Muscle layer of colon (tissue), 2 donors: Measurements from ENCODE around the gene TUBA4B.

Source experiments
- H3K27ac ChIP-seq: one replicate; pipeline ENCODE4 v1.7.0; 2013; ENCODE audit warnings: low read depth, mild to moderate bottlenecking, low read length, moderate library complexity
- H3K27me3 ChIP-seq, 2 donors: one replicate each; pipeline ENCODE4 v1.7.0; 2013; ENCODE audit warnings: low read length in 2 of 2, mild to moderate bottlenecking in 2 of 2; ENCODE audit not compliant: insufficient read depth in 2 of 2, control insufficient read depth in 1 of 2
- H3K36me3 ChIP-seq: one replicate; pipeline ENCODE4 v1.7.0; 2013; ENCODE audit warnings: mild to moderate bottlenecking, low read length; ENCODE audit not compliant: insufficient read depth
- H3K4me1 ChIP-seq: one replicate; pipeline ENCODE4 v1.7.0; 2013; ENCODE audit warnings: mild to moderate bottlenecking, low read length; ENCODE audit not compliant: insufficient read depth
- H3K4me3 ChIP-seq, 2 donors: one replicate each; pipeline ENCODE4 v1.7.0; 2013; ENCODE audit warnings: low read length in 2 of 2, low read depth in 1 of 2, mild to moderate bottlenecking in 1 of 2, moderate library complexity in 1 of 2
- H3K9ac ChIP-seq: one replicate; pipeline ENCODE4 v1.7.0; 2013; ENCODE audit warnings: low read length
- H3K9me3 ChIP-seq: one replicate; pipeline ENCODE4 v1.7.0; 2013; ENCODE audit warnings: mild to moderate bottlenecking, low read length
- donor health status: abdominal sarcoma.
- donor health status: Adenocarcinoma of cecum.

The TUBA4B gene

DNA sequence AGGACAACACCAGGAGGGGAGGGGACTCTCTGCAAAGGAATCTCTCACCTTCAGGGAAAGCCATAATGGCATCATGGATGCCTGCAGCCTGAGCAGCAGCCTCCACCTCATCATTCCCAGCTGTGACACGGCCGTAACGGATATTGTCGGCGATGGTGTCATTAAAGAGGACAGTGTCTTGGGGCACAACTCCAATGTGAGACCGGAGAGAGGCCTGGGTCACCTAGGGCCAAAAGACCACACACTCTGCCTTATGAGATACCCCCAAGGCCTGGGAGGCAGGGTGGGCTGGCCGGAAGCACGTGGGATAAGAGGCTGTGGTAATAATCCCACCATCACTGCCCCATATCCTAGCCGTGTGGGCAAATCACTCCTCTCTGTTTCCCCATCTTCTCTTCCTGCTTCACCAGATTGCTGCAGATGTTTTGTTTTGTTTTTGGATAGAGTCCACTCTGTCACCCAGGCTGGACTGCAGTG lies 42.1 kb upstream of the TUBA4B start:
- Histone ChIP-seq H3K4me3 (no peak overlapping the region), H3K4me1 (peaks cover 18% of the 10 kb centered on the region), H3K27me3 (no peaks in the 10 kb centered on the region), H3K9ac (no peak overlapping the region), H3K36me3 (peaks cover 62% of the 10 kb centered on the region), H3K9me3 (no peaks in the 10 kb centered on the region), H3K27ac (no peak overlapping the region)

DNA sequence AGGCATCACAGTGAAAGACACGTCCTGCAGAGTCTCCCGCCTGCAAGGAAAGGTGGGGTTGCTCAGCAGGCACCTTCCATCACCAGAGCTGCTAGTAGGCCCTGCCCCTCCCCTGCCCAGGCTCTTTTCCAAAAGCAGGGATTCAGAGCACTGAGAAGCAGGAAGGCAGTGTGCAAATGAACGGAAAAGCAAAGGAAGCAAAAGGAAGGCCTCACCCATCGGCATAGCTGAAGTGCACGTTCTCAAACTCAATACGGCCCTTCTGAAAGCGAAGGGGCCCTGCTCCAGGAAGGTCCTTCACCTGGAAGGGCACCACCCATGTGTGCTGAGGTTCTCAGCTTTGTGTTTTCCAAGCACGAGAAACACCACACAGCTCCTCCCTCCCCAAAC lies 40.0 kb upstream of the TUBA4B start:
- Histone ChIP-seq H3K4me3 (no peak overlapping the region), H3K27me3 (no peaks in the 10 kb centered on the region), H3K9ac (no peak overlapping the region), H3K36me3 (peaks cover 68% of the 10 kb centered on the region), H3K27ac (no peak overlapping the region), H3K4me1 (peaks cover 21% of the 10 kb centered on the region), H3K9me3 (no peaks in the 10 kb centered on the region)

DNA sequence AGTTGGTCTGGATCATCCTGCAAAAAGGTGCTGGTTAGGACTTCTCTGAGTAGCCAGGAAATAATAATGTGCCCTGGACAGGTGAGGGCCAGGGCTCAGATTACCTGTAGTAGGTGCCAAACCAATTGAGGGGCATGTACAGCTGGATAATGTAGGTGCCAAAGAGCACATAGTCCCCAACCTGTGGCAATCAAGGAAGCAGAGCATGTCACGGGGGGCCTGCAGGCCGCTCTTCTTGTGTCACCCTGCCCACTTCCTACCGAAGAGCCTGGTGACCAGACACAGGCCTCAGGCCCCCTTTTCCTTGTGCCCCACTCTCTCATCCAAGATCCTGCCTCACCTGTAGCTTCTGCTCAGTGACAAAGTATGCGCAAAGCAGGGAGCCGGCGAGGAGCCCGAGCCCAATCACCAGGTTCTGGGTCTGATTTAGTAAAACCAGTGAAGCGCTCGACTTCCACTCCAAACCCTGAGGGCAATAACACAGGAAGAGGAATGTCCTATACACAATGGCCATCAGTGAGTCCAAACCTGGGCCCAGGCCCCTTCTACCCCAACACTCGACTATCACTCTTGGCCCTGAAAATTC lies 39.5 kb upstream of the TUBA4B start:
- Histone ChIP-seq H3K4me1 (peaks cover 16% of the 10 kb centered on the region), H3K27ac (no peak overlapping the region), H3K27me3 (no peaks in the 10 kb centered on the region), H3K9ac (no peak overlapping the region), H3K9me3 (no peaks in the 10 kb centered on the region), H3K4me3 (no peak overlapping the region), H3K36me3 (peaks cover 63% of the 10 kb centered on the region)

DNA sequence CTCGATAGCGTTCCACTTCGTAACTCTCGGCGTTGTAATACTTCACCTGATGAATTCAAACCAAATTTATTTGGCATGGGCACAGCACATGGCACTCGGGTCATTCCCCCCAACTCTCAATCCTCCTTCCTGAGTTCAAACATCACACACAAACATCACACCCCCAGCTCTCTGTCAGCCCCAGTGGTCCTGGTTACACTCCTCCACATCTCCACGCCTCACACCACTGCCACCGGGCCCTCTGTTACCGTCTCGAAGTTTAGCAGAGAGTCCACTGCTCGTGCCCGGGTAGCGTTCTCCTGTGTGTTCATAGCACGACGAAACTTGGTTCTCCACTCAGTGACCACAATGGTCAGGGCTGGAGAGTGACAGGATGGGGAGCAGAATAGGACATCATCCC lies 38.9 kb upstream of the TUBA4B start:
- Histone ChIP-seq H3K36me3 (peaks cover 57% of the 10 kb centered on the region), H3K9ac (no peak overlapping the region), H3K9me3 (no peaks in the 10 kb centered on the region), H3K4me1 (peaks cover 18% of the 10 kb centered on the region), H3K4me3 (no peak overlapping the region), H3K27ac (no peak overlapping the region), H3K27me3 (no peaks in the 10 kb centered on the region)

DNA sequence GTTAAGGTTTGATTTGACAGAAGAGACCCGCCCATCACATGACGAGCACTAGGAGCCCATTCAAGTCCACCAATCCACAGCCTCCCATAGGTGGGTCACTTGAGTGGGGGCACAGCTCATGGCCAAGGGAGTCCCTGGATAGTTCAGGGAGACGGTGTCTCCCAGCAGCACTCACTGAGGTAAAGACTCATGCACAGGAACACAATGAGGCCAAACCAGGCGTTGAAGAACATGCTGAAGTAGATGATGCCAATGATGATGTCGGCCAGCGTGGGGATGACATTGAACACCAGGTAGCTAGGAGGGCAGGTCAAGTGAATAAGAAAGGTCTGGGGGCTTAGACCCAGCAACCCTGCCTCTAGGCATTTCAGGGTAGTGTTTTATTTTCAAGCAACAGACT lies 38.3 kb upstream of the TUBA4B start:
- no peaks in the 10 kb centered on the region for H3K9me3 ChIP-seq
- peaks cover 51% of the 10 kb centered on the region for H3K36me3 ChIP-seq
- no peak overlapping the region for H3K9ac ChIP-seq
- no peak overlapping the region for H3K27ac ChIP-seq
- H3K27me3 ChIP-seq = no peaks in the 10 kb centered on the region
- peaks cover 25% of the 10 kb centered on the region for H3K4me1 ChIP-seq
- H3K4me3 ChIP-seq = no peak overlapping the region

DNA sequence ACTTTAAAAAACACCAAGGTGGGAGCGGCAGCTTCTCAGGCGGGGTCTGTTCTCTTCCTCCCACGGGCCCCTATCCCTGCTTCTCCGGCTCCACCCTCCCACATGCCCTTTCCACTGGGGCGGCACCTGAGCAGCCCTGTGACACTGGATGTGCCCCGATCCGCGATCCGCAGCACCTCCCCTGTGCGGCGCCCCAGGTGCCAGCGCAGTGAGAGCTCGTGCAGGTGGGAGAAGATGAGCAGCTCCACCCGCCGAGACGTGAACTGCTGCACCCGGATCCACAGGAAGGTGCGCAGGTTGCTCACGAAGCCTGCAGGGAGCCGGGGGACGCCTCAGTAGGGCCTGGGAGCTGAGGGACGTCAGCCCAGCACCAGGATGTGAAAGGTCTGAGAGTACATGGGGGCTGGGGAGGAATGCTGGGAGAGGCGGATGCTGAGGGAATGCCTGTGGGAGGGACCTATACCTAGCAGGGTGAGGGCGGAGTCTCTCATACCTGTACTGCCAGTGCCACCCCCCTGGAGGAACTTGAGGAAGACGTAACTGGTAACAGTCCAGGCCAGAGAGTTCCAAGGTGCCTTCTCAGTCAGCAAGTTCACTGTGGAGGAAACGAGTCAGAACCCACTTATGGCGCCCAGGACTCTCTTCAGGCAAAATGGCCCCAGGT lies 37.0 kb upstream of the TUBA4B start:
- H3K4me3 ChIP-seq = no peak overlapping the region
- H3K9me3 ChIP-seq = no peaks in the 10 kb centered on the region
- H3K9ac ChIP-seq = no peak overlapping the region
- peaks cover 52% of the 10 kb centered on the region for H3K36me3 ChIP-seq
- H3K27ac ChIP-seq = no peak overlapping the region
- no peaks in the 10 kb centered on the region for H3K27me3 ChIP-seq
- H3K4me1 ChIP-seq = peaks cover 26% of the 10 kb centered on the region

DNA sequence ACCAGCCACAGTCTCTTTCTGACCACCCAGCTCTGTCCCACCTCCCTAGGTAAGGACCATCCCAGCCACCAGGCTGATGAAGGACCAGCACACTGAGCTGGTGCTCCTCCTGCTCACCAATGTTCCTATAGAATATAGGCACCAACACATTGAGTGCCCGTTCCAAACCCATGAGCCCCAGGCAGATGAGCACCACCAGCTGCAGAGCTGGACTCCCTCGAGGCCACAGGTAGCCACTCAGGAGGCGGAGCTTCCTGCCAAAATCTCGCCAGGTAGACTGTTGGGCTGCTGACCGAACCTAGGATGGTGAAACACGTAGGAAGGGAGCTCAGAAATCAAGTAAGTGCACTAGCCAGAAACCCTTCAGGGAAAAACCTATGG lies 36.5 kb upstream of the TUBA4B start:
- no peaks in the 10 kb centered on the region for H3K9me3 ChIP-seq
- no peak overlapping the region for H3K9ac ChIP-seq
- H3K4me3 ChIP-seq = no peak overlapping the region
- no peaks in the 10 kb centered on the region for H3K27me3 ChIP-seq
- H3K4me1 ChIP-seq = peaks cover 26% of the 10 kb centered on the region
- H3K36me3 ChIP-seq = peaks cover 57% of the 10 kb centered on the region
- no peak overlapping the region for H3K27ac ChIP-seq

DNA sequence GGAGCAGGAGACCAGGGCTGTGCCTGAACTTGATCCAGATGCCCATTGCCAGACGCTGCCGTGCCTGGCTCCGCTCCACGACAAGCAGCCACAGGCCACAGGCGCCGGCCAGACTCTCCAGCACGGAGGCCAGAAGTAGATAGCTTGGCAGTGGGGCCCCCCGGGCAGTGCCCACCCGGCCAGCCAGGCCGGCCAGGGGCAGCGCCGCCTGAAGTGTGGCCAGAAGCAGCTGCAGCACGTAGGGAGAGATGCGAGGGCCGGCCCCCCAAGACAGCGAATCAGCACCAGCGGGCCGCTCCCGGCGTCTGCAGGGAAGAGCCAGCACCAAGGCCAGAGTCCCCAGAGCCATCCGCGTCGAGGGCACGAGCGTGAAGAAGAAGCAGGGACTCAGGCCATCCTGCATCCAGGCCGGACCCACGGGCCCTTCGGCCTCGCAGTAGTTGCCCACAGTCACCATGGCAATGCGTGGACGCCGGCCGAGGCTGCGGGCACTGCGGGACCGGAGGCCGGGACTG lies 34.8 kb upstream of the TUBA4B start:
- H3K9ac ChIP-seq = no peak overlapping the region
- H3K27me3 ChIP-seq = no peaks in the 10 kb centered on the region
- H3K4me3 ChIP-seq = peak overlapping the region; percentile 50 to 58
- H3K4me1 ChIP-seq = peaks cover 26% of the 10 kb centered on the region
- peak overlapping the region; percentile 93 for H3K27ac ChIP-seq
- no peaks in the 10 kb centered on the region for H3K9me3 ChIP-seq
- H3K36me3 ChIP-seq = peaks cover 67% of the 10 kb centered on the region

DNA sequence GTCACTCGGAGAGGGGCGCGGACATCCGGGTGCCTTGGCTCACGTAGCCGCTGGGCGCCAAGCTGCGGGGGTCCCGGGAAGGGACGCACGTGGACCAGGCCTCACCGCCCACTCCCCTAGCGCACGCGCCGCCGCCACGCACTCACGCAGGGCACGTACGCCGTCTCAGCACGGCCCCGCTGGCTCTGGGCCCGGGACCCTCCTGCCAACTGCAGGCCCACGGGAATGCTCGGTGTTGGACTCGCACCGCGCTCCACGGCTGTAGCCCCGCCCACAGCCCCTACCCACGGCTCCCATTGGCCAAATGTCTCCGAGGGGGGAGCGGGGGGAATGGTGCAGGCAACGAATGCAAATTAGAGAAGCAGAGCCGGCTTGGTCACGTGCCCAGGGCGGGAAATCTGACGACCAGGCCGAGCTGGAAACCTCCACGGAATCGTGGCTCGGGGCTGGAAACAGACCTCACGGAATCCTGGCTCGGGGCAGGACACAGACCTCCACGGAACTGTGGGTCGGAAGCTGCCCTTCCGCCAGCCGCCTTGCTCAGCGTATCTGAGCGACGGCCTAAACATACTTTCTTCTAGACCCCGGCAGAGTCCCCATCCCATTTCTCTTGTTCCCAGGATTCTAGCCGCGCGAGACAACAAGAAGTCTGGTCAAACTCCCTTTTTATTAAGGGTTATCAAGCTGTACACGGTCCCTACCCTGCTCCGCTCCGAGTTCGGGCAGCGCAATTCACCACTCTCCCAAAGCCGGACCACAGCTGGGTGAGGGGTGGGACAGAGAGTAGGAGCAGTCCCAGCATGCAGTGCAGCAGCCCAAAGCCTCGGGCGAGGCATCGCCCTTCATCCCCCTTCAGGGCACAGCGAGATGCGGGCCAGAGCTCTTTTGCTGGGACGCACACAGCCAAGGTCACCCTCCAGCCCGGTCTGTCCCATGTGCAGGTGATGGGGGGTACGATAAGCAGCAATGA lies 34.0 kb upstream of the TUBA4B start, which contains the start of gene ABCB6:
ABCB6 (minus strand) TSS at position 227 of the 970 bp plus-strand sequence. CDS start 285 bp downstream, outside the sequence.
- H3K27me3 ChIP-seq = no peaks in the 10 kb centered on the region
- peaks cover 26% of the 10 kb centered on the region for H3K4me1 ChIP-seq
- peak within 1 kb of the TSS; percentile 76 for H3K9ac ChIP-seq
- H3K4me3 ChIP-seq = peak within 1 kb of the TSS; percentile 50 to 58
- peaks cover 69% of the 10 kb centered on the region for H3K36me3 ChIP-seq
- peak within 1 kb of the TSS; percentile 93 for H3K27ac ChIP-seq
- no peaks in the 10 kb centered on the region for H3K9me3 ChIP-seq

DNA sequence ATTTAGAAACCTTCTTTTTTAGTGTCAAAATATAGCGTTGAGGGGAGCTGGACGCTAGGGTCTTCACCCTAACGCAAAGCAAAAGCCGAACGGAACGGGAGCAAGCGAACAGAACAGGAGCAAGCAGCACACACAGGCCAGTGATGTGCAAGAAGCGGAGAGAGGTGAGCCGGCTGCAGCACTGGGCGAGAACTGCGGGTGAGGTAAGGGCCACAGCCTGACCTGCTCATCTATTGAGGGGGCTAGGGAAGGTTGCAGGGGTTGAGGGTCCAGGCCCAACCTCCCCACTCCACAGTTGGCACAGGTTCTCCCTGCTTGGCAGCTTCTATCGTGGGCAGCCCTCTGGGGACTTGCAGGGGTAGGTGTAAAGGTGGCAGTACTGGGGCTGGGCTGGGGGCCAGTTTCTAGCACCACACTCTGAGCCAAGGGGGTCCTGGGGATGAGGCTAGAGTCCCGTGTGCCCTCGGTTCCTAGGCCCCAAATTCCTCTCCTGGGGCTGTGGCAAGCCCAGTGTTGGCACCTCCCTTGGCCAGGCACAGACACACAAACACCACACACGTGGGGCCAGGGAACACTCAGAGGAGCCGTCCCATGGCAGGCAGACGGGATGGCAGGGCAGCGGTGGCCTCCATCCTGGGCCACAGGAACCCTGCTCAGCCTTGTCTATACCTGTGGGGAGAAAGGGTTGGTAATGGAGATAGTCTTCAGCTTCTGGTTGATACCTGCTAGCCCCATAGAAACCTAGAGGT lies 33.1 kb upstream of the TUBA4B start:
- Histone ChIP-seq H3K27ac (peak overlapping the region; percentile 93), H3K9me3 (no peaks in the 10 kb centered on the region), H3K27me3 (no peaks in the 10 kb centered on the region), H3K4me1 (peaks cover 26% of the 10 kb centered on the region), H3K4me3 (peak overlapping the region in 1 of 2 donors; percentile 58), H3K9ac (peak overlapping the region; percentile 76), H3K36me3 (peaks cover 69% of the 10 kb centered on the region)
